ENCODE data around the gene KYAT1. TPM values are rescaled to one million over a fixed set of nuclear protein-coding genes. Genes with fewer than 3 reads are reported as not detected.

The KYAT1 gene
- total RNA-seq: 14.5 and 15.1 TPM in 2 replicates

DNA sequence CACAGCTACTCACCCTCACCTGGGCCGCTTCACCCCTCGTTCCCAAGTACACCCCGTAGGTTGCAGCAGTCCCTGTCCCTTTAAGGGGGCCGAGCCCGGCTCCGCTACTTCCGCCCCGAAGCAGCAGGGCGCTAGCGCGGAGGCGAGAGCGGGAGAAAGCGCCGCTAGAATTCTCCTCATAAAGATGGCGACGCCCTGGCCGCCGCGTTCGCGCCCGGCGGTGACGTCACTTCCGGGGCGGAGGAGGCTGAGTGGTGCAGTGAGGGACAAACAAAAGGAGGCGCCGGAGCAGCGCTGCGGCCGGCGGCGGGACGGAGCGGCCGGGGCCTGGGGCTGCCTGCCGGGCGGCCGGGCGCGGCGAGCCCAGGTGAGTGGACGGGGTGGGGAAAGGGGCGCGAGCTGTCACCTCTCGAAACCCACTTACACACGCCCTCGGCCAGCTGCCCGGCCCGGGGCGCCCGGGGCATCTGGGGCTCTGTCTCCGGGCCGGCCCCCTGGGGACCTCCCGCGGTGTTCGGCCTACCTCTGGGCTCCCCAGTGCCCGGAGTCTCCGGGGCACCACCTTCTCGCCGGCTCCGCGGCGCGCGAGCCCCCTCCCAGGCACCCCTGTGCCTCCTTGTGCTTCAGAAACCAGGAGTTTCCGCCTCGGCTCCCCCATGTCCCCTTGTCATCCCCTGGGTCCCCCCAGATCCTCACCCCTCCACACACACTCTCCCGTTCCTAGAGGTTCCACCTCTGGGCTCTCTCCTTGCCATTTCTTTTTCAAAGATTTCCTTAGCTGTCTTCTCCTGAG, at the start of gene KYAT1, which contains the start of gene LRRC8A:
KYAT1 (minus strand) TSS at position 67 of the 793 bp plus-strand sequence. CDS start 36,545 bp downstream, outside the sequence.
LRRC8A (plus strand) TSS at position 250 of the 793 bp plus-strand sequence. CDS start 25,032 bp downstream, outside the sequence.

GRCh38 chr9:128920381-128921058, 38.8 kb upstream of the KYAT1 start, which contains the start of gene PHYHD1:
Gene PHYHD1 (plus strand): TSS chr9:128920982. CDS start chr9:128922324, 1,342 bp downstream.

GRCh38 chr9:128829477-128830251, 52.1 kb downstream of the KYAT1 start, which contains the start of gene SPOUT1:
Gene SPOUT1 (minus strand): TSS chr9:128829794. CDS start chr9:128829780, 14 bp downstream.

GRCh38 chr9:128818099-128818838, 63.5 kb downstream of the KYAT1 start, which contains the start of gene ENDOG:
Gene ENDOG (plus strand): TSS chr9:128818500. CDS start chr9:128818685, 185 bp downstream.

GRCh38 chr9:128786681-128787601, 94.8 kb downstream of the KYAT1 start, which contains the start of gene TBC1D13:
Gene TBC1D13 (plus strand): TSS chr9:128787253. CDS start chr9:128787354, 101 bp downstream.

Other genes starting within 250 kb of the KYAT1 start
- gene DYNC2I2, start 225.1 kb downstream of the KYAT1 start, total RNA-seq: 103 and 125 TPM in 2 replicates
- 141 and 170 TPM in 2 replicates for gene SET, start 192.7 kb downstream of the KYAT1 start, total RNA-seq
- gene PKN3, start 179.4 kb downstream of the KYAT1 start, total RNA-seq: 7.6 and 23.8 TPM in 2 replicates
- gene ZDHHC12, start 157.8 kb downstream of the KYAT1 start, total RNA-seq: 111 and 159 TPM in 2 replicates
- gene ZER1, start 110.0 kb downstream of the KYAT1 start, total RNA-seq: 24.0 and 72.0 TPM in 2 replicates
- 13.7 and 18.9 TPM in 2 replicates for gene TBC1D13, start 94.7 kb downstream of the KYAT1 start, total RNA-seq
- gene ENDOG, start 63.5 kb downstream of the KYAT1 start, total RNA-seq: 32.8 and 39.4 TPM in 2 replicates
- 31.1 and 43.5 TPM in 2 replicates for gene SPOUT1, start 52.2 kb downstream of the KYAT1 start, total RNA-seq
- gene LRRC8A, start 183 bp upstream of the KYAT1 start, total RNA-seq: 66.5 and 72.4 TPM in 2 replicates
- gene PHYHD1, start 39.0 kb upstream of the KYAT1 start, total RNA-seq: 6.0 and 24.7 TPM in 2 replicates
- 26.7 and 27.7 TPM in 2 replicates for gene DOLK, start 65.7 kb upstream of the KYAT1 start, total RNA-seq
- 30.3 and 77.1 TPM in 2 replicates for gene NUP188, start 65.7 kb upstream of the KYAT1 start, total RNA-seq
- gene SH3GLB2, start 146.4 kb upstream of the KYAT1 start, total RNA-seq: 56.5 and 82.0 TPM in 2 replicates
- 21.2 and 22.8 TPM in 2 replicates for gene MIGA2, start 154.7 kb upstream of the KYAT1 start, total RNA-seq
- 14.8 and 22.3 TPM in 2 replicates for gene DOLPP1, start 199.2 kb upstream of the KYAT1 start, total RNA-seq
- 36.7 and 71.2 TPM in 2 replicates for gene CRAT, start 228.8 kb upstream of the KYAT1 start, total RNA-seq
- 165 and 314 TPM in 2 replicates for gene PTPA, start 229.5 kb upstream of the KYAT1 start, total RNA-seq

All from mesangial cell (primary cell).